CD8-positive, alpha-beta memory T cell (primary cell): ENCODE measurements around the gene BCOR. TPM values are rescaled to one million over a fixed set of nuclear protein-coding genes. Genes with fewer than 3 reads are reported as not detected.

Experiments used
- CTCF ChIA-PET: fragments of 350-600 bp; sonication (Branson Sonifier 250); formaldehyde crosslinking; loops from one replicate; lab custom pipeline; 2021; ENCODE audit warnings: antibody characterized with exemption; lab: Charles Lee
- POLR2A ChIA-PET: fragments of 350-600 bp; sonication (Branson Sonifier 250); formaldehyde crosslinking; loops from one replicate; lab custom pipeline; 2021; ENCODE audit warnings: antibody characterized with exemption; lab: Charles Lee
- DNase-seq, 5 donors: peaks; one replicate each; pipeline versions ENCODE4 v3.0.0 to v3.0.0-alpha.2; 2020 to 2022; ENCODE audit warnings: mixed read lengths in 1 of 5
- H3K27ac ChIP-seq: one replicate; pipeline ENCODE4 v1.7.0; 2013; ENCODE audit warnings: low read depth, mild to moderate bottlenecking, low read length, moderate library complexity
- H3K27me3 ChIP-seq: 2 replicates; pipeline ENCODE4 v1.7.0; 2013; ENCODE audit warnings: low read length, mild to moderate bottlenecking; ENCODE audit not compliant: insufficient read depth, poor library complexity, severe bottlenecking
- H3K36me3 ChIP-seq: 2 replicates; pipeline ENCODE4 v1.7.0; 2013; ENCODE audit warnings: mild to moderate bottlenecking, low read length, moderate library complexity; ENCODE audit not compliant: insufficient read depth
- H3K4me1 ChIP-seq: 2 replicates; pipeline ENCODE4 v1.7.0; 2013; ENCODE audit warnings: mild to moderate bottlenecking, low read length, moderate library complexity; ENCODE audit not compliant: insufficient read depth
- H3K4me3 ChIP-seq: 2 replicates; pipeline ENCODE4 v1.7.0; 2013; ENCODE audit warnings: mild to moderate bottlenecking, low read length
- H3K9me3 ChIP-seq: 2 replicates; pipeline ENCODE4 v1.7.0; 2013; ENCODE audit warnings: mild to moderate bottlenecking, low read length
- H3K27ac Mint-ChIP-seq, 8 donors: one replicate each; pipeline ENCODE4 v1.8.0; 2020 to 2021; ENCODE audit warnings: mixed read lengths in 8 of 8, mild to moderate bottlenecking in 6 of 8, inconsistent platforms in 3 of 8, moderate library complexity in 3 of 8
- H3K27me3 Mint-ChIP-seq, 2 donors: one replicate each; pipeline ENCODE4 v1.8.0; 2020 to 2021; ENCODE audit warnings: mixed read lengths in 2 of 2, mild to moderate bottlenecking in 1 of 2, moderate library complexity in 1 of 2
- H3K36me3 Mint-ChIP-seq, 3 donors: one replicate each; pipeline ENCODE4 v1.8.0; 2020 to 2021; ENCODE audit warnings: mixed read lengths in 3 of 3, inconsistent platforms in 1 of 3, mild to moderate bottlenecking in 1 of 3
- H3K4me1 Mint-ChIP-seq, 3 donors: one replicate each; pipeline ENCODE4 v1.8.0; 2020 to 2021; ENCODE audit warnings: mixed read lengths in 3 of 3, inconsistent platforms in 1 of 3, mild to moderate bottlenecking in 1 of 3
- H3K4me3 Mint-ChIP-seq, 7 donors: one replicate each; pipeline ENCODE4 v1.8.0; 2020 to 2021; ENCODE audit warnings: mixed read lengths in 7 of 7, mild to moderate bottlenecking in 6 of 7, moderate library complexity in 4 of 7, inconsistent platforms in 2 of 7
- H3K9me3 Mint-ChIP-seq, 5 donors: one replicate each; pipeline ENCODE4 v1.8.0; 2020 to 2022; ENCODE audit warnings: mixed read lengths in 5 of 5, mild to moderate bottlenecking in 3 of 5, moderate library complexity in 2 of 5, inconsistent platforms in 1 of 5
- polyA plus RNA-seq: library from polyadenylated mRNA; unstranded; fragments of 300-500 nt; fragmentation: Illumina TruSeq; gene quantifications from one replicate; pipeline ENCODE4 v1.2.3, GENCODE V29; 2021
- total RNA-seq, 2 experiments: library from RNA; stranded (reverse); gene quantifications; one replicate each; pipeline ENCODE4 v1.2.3, GENCODE V29; 2021

Gene BCOR
- total and polyA plus RNA-seq, 3 experiments from 2014 or later, result 7.2 to 67.7 (median 62.6) TPM

DNA sequence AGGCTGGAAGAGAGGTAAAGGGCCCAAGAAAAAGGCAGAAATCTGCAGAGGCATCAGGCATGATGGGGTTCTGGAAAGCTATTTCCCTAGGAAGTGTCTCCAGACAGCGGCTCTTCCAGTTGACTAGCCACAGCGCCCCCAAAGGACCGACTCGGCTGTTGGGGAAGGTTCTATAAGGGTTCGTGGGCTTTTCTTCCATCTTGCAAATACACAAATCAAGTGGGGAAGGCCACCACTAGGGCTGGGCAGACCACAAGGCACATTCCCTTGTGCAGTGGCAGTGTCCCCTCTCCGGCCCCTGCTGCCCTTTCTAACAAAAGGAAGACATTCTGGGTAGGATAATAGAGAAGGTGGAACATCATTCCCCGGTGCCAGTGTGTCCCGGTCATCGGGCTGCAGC is 18.2 kb downstream of the BCOR start:
- Mint-ChIP-seq H3K4me1 (peaks cover 31 to 56% (median 41%) of the 10 kb centered on the region in 3 donors), H3K36me3 (peaks cover 0 to 31% (median 2%) of the 10 kb centered on the region in 3 donors), H3K27ac (peak overlapping the region in 1 of 8 donors; percentile 21), H3K4me3 (no peak overlapping the region), H3K9me3 (no peaks in the 10 kb centered on the region), H3K27me3 (peaks cover 0 to 8% of the 10 kb centered on the region in 2 donors)
- ChIA-PET CTCF (no interaction called here), POLR2A (no interaction called here)
- no peak overlapping the region for H3K27ac ChIP-seq
- DNase-seq, result no peak
- no peak overlapping the region for H3K4me3 ChIP-seq
- H3K36me3 ChIP-seq, result no peaks in the 10 kb centered on the region
- H3K9me3 ChIP-seq, result no peaks in the 10 kb centered on the region
- no peaks in the 10 kb centered on the region for H3K27me3 ChIP-seq
- peaks cover 19% of the 10 kb centered on the region for H3K4me1 ChIP-seq

DNA sequence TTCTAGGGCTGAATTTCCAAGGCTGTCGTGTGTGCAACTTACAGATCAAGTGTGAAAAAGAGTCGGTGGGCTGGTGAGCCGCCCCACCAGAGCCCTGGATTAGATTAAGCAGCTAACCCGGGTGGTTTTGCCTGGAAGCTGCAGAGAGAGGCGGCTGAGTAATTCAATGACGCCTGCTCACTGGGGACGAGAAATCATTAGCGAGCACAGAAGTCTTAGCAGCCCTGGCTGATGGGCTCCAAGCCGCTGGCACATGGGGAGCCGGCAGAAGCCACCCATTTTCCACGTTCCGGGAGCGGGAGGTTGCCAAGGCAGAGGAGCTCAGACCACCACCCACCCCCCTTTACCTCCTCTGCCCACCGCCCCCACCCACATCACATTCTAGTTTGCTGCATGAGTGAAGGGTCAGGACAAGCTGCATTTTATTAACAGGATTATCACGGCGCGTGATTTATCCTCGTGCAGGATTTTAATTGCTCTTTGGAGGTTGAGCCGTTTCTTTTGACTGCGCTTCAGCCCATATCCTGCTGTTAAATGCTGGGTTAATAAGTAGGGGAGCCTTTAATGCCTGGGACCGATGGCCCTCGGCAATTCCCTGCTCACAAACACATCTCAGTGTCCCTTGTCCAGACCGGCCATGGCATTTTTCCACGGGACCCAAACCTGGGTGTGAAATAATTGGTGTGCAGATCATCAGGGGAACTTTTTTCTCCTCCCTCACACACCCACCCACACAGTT is 19.1 kb downstream of the BCOR start:
- peaks cover 23 to 47% (median 34%) of the 10 kb centered on the region in 3 donors for H3K4me1 Mint-ChIP-seq
- Histone ChIP-seq H3K36me3 (no peaks in the 10 kb centered on the region), H3K4me3 (no peak overlapping the region), H3K27ac (no peak overlapping the region), H3K4me1 (peaks cover 14% of the 10 kb centered on the region), H3K9me3 (no peaks in the 10 kb centered on the region), H3K27me3 (no peaks in the 10 kb centered on the region)
- ChIA-PET POLR2A (no interaction called here), CTCF (no interaction called here)
- no peak for DNase-seq
- H3K36me3 Mint-ChIP-seq, result peaks cover 0 to 40% (median 5%) of the 10 kb centered on the region in 3 donors
- H3K9me3 Mint-ChIP-seq, result no peaks in the 10 kb centered on the region
- H3K27me3 Mint-ChIP-seq, result peaks cover 0 to 6% of the 10 kb centered on the region in 2 donors
- H3K4me3 Mint-ChIP-seq, result no peak overlapping the region
- H3K27ac Mint-ChIP-seq, result peak overlapping the region in 4 of 8 donors; percentile 15 to 80 (median 41)

DNA sequence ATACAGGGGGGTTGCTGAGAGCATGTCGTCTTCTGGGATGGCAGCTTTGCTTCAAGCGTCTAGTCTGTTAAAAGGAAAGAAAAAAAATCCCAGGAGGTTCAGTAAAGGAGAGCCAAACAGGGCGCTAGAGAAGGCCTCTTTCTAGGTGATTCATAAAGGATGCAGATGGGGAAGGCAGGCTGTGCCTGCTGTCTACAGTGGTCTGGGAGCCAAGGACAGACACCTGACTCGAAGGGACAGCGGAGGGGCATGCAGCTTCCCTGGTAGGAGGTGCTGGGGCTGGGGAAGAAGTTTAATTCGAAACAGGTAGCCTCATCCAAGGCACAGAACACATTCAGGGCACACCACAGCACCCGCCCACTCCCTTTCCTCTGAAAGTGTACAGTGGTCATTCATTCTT is 19.9 kb downstream of the BCOR start:
- H3K27me3 Mint-ChIP-seq, result peaks cover 0 to 6% of the 10 kb centered on the region in 2 donors
- H3K4me1 Mint-ChIP-seq, result peaks cover 23 to 50% (median 34%) of the 10 kb centered on the region in 3 donors
- H3K9me3 ChIP-seq, result no peaks in the 10 kb centered on the region
- DNase-seq, result no peak
- no peak overlapping the region for H3K27ac ChIP-seq
- H3K9me3 Mint-ChIP-seq, result no peaks in the 10 kb centered on the region
- ChIA-PET CTCF (no interaction called here), POLR2A (no interaction called here)
- peak overlapping the region in 2 of 8 donors; percentile 42 to 58 for H3K27ac Mint-ChIP-seq
- H3K36me3 ChIP-seq, result peaks cover 4% of the 10 kb centered on the region
- no peak overlapping the region for H3K4me3 Mint-ChIP-seq
- H3K27me3 ChIP-seq, result no peaks in the 10 kb centered on the region
- H3K36me3 Mint-ChIP-seq, result peaks cover 0 to 48% (median 5%) of the 10 kb centered on the region in 3 donors
- peaks cover 12% of the 10 kb centered on the region for H3K4me1 ChIP-seq
- H3K4me3 ChIP-seq, result no peak overlapping the region

DNA sequence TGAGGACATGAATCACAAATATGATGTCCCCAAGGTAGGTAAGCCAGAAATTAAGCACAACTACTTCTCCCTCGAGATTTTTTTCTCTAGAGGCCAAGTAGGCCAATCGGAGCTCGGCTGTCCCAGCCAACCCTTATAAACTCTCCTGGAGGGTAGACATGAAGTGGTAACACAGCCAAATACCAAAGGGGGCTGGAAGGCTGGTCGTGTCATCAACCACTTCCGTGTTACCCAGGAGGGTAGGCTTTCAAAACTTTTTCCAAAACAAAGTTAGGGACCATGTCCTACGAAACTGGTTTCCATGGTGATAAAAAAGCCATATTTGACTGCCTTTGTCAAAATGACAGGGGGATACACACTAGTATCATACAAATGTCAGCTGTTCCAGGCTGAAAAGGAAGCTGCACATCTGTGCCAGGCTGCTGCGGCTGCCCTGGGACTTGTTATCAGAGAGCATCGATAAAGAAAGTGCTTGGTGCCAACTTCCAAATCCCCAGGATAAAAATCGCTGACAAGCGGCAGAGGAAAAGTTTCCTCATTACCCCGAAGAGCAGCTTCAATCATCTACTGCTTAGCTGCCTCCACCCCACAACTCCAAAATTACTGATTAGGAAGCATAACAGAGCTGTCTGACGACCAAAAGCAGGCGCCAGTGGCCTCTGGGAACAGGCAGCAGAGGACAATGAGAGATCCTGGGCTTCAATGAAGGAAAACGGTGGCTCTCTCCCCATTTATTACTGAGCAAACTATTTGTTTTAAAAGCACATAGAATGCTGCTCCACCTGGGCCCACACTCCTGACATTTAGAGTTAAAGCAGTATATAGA is 20.8 kb downstream of the BCOR start:
- DNase-seq, result no peak
- Mint-ChIP-seq H3K36me3 (peaks cover 0 to 57% (median 5%) of the 10 kb centered on the region in 3 donors), H3K27ac (peak overlapping the region in 2 of 8 donors; percentile 24 to 65), H3K4me1 (peaks cover 21 to 50% (median 28%) of the 10 kb centered on the region in 3 donors), H3K9me3 (no peaks in the 10 kb centered on the region), H3K4me3 (no peak overlapping the region), H3K27me3 (peaks cover 0 to 10% of the 10 kb centered on the region in 2 donors)
- no peaks in the 10 kb centered on the region for H3K9me3 ChIP-seq
- peaks cover 13% of the 10 kb centered on the region for H3K36me3 ChIP-seq
- H3K27me3 ChIP-seq, result no peaks in the 10 kb centered on the region
- POLR2A ChIA-PET, result interaction anchor here (0.6 kb wide), 2 partner anchors 19 to 100 kb away, joined by 3 to 7 read pairs; no protein-coding TSS in a partner anchor
- no peak overlapping the region for H3K27ac ChIP-seq
- H3K4me3 ChIP-seq, result no peak overlapping the region
- H3K4me1 ChIP-seq, result peaks cover 3% of the 10 kb centered on the region
- CTCF ChIA-PET, result no interaction called here

DNA sequence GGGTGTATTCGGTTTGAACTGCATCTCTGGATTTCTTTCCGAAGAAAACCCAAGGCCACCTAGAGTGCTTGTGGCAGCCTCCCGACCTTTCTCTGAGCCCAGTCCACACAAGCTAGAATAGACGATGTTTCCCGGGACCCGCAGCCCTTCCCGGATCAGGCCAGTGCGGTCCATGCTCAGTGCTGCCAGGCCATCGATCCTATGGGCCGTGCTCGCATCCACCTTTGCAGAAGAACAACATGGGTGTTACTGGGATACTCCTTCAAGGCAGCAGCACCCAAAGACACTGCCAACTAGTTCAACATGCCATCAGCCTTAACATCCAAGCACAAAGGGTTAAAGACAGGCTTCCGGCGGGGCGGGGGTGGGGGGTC is 22.8 kb downstream of the BCOR start:
- peaks cover 0 to 8% of the 10 kb centered on the region in 2 donors for H3K27me3 Mint-ChIP-seq
- ChIA-PET CTCF (no interaction called here), POLR2A (no interaction called here)
- no peaks in the 10 kb centered on the region for H3K27me3 ChIP-seq
- DNase-seq, result no peak
- no peaks in the 10 kb centered on the region for H3K9me3 ChIP-seq
- no peak overlapping the region for H3K4me3 Mint-ChIP-seq
- H3K9me3 Mint-ChIP-seq, result no peaks in the 10 kb centered on the region
- no peak overlapping the region for H3K27ac Mint-ChIP-seq
- H3K4me1 Mint-ChIP-seq, result peaks cover 20 to 44% (median 24%) of the 10 kb centered on the region in 3 donors
- no peak overlapping the region for H3K27ac ChIP-seq
- no peaks in the 10 kb centered on the region for H3K4me1 ChIP-seq
- H3K36me3 Mint-ChIP-seq, result peaks cover 0 to 73% (median 8%) of the 10 kb centered on the region in 3 donors
- no peak overlapping the region for H3K4me3 ChIP-seq
- peaks cover 23% of the 10 kb centered on the region for H3K36me3 ChIP-seq

DNA sequence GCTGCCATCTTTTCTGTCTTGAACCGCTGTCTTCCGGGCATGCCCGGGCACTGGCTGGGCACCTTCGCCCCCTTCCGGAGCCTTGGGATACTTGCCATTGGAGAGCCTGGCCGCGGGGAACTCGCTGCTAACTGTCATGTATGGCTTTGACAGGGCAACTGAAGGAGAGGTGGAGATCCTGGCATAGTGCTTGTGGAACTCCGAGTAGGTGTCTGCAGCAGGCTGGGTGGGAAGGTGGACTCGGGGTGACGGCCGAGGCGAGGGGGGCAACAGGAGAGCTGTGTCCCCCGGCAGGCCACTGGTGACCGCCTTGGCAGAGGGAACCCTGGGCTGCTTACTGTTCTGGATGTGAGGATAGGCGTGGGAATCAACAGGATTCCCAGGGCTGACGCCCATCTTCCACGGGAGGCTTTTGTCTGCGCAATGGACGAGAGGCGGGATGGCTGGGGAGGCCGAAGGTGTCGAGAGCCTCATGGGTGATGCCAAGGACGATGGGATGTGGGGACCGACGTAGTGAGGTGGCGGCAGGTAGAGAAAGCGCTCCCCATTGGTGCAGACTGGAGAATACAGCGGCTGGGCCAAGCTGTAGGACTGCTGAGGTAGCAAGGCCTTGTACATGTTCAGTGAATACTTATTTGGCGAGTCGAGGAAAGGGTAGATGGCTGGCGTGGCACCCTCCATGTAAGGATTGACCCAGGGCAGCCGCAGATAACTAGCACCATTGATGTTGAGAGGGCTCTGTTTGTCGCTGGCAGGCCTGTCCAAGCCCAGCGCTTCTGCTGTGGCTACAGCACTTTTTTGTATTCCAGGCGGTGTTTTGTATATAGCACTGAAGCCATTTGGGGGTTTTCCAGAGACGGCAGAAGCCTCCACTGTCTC is 23.4 kb downstream of the BCOR start:
- no peak overlapping the region for H3K4me3 ChIP-seq

DNA sequence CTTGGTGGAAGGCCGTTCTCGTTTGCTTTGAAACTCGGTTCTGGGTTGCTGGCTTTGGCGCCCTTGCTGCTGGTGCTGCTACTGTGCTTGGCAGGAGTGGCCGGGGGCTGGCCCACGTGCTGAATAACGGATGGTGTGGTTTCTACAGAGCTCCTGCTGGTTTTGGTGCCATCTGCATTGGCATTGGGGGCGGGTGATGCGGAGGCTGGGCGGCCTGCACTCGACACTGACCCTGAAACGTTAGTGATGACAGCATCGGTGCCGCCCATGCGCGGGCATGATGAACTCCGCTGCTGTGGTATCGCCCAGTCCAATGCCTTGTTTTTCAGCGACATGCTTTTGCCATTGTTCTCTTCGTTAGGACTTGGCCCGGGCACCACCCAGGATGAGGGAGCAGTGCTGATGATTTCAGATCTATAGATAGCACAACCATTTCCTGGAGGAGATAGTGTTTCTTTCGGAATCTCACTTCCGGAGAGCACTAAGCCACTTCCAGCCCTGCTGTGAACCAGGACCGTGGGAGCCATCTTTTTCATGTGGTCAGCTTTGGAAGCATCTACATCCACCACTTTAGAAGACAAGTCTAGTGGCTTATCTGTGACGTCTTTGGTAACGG is 24.2 kb downstream of the BCOR start:
- Histone ChIP-seq H3K4me1 (no peaks in the 10 kb centered on the region), H3K36me3 (peaks cover 30% of the 10 kb centered on the region), H3K27ac (no peak overlapping the region), H3K4me3 (no peak overlapping the region), H3K9me3 (no peaks in the 10 kb centered on the region), H3K27me3 (no peaks in the 10 kb centered on the region)
- DNase-seq, result no peak
- peaks cover 17 to 41% (median 23%) of the 10 kb centered on the region in 3 donors for H3K4me1 Mint-ChIP-seq
- peaks cover 0 to 12% of the 10 kb centered on the region in 2 donors for H3K27me3 Mint-ChIP-seq
- H3K36me3 Mint-ChIP-seq, result peaks cover 0 to 85% (median 8%) of the 10 kb centered on the region in 3 donors
- POLR2A ChIA-PET, result no interaction called here
- no peak overlapping the region for H3K4me3 Mint-ChIP-seq
- no peaks in the 10 kb centered on the region for H3K9me3 Mint-ChIP-seq
- CTCF ChIA-PET, result no interaction called here
- H3K27ac Mint-ChIP-seq, result peak overlapping the region in 1 of 8 donors; percentile 72

More for the DNA sequence above, 23.4 kb downstream of the BCOR start:
- peak overlapping the region in 1 of 8 donors; percentile 9 for H3K27ac Mint-ChIP-seq
- POLR2A ChIA-PET, result no interaction called here
- Histone ChIP-seq H3K27me3 (no peaks in the 10 kb centered on the region), H3K4me1 (no peaks in the 10 kb centered on the region), H3K9me3 (no peaks in the 10 kb centered on the region), H3K36me3 (peaks cover 29% of the 10 kb centered on the region), H3K27ac (no peak overlapping the region)
- no peak overlapping the region for H3K4me3 Mint-ChIP-seq
- CTCF ChIA-PET, result no interaction called here
- DNase-seq, result no peak
- H3K4me1 Mint-ChIP-seq, result peaks cover 15 to 39% (median 18%) of the 10 kb centered on the region in 3 donors
- H3K36me3 Mint-ChIP-seq, result peaks cover 0 to 79% (median 8%) of the 10 kb centered on the region in 3 donors
- H3K9me3 Mint-ChIP-seq, result no peaks in the 10 kb centered on the region
- peaks cover 0 to 8% of the 10 kb centered on the region in 2 donors for H3K27me3 Mint-ChIP-seq
